Measurements from ENCODE around the gene HNRNPA3. TPM values are rescaled to one million over a fixed set of nuclear protein-coding genes. Genes with fewer than 3 reads are reported as not detected.
"Not testable (repeated sequence)": the region's sequence is repeated elsewhere in the genome, so short reads cannot be mapped to it uniquely, and the experiment has no call there.

HNRNPA3 gene
- total RNA-seq, 2 experiments from 2014 or later, result 68.2 to 450 TPM

GRCh38 chr2:177180269-177181000 is 32.2 kb upstream of the HNRNPA3 start:
- Histone ChIP-seq H2AFZ (ENCODE audit: low read length) (no peak overlapping the region), H3K4me3 (ENCODE audit: low read depth, low read length, poor library complexity, severe bottlenecking) (no peak overlapping the region), H3K9me2 (ENCODE audit: insufficient read depth, low read length) (no peaks in the 10 kb centered on the region), H3K36me3 (ENCODE audit: insufficient read depth, low read length) (no peaks in the 10 kb centered on the region), H4K20me1 (ENCODE audit: insufficient read depth, low read length) (no peaks in the 10 kb centered on the region), H3K4me2 (ENCODE audit: low read length) (no peak overlapping the region), H3K9me3 (ENCODE audit: low read length) (no peaks in the 10 kb centered on the region), H3K79me2 (ENCODE audit: insufficient read depth, low read depth, low read length) (no peaks in the 10 kb centered on the region), H3K4me1 (ENCODE audit: insufficient read depth, low read length, poor library complexity, severe bottlenecking) (no peaks in the 10 kb centered on the region), H3K27ac (ENCODE audit: low read depth, low read length, poor library complexity, severe bottlenecking) (no peak overlapping the region)
- CTCF ChIA-PET (ENCODE audit: unreplicated experiment), result no interaction called here
- BruUV-seq (replicated peaks), result no TSS peak
- no peak for DNase-seq (ENCODE audit: low spot score)
- TF ChIP-seq CTCF (conservative IDR thresholded peaks at IDR 0.05; ENCODE audit: low read length) (no peak), EZH2phosphoT487 (IDR thresholded peaks at IDR 0.05; ENCODE audit: borderline replicate concordance, low read depth, low read length) (no peak)
- POLR2A ChIA-PET, result interaction anchor here (1.1 kb wide), 2 partner anchors 149 to 886 kb away, joined by 3 read pairs; no protein-coding TSS in a partner anchor
- intact Hi-C loops (cut with micrococcal nuclease; ENCODE audit: unreplicated experiment), result no loop called here

GRCh38 chr2:177183860-177184259 is 28.7 kb upstream of the HNRNPA3 start:
- no TSS peak for BruUV-seq (replicated peaks)
- H4K20me1 ChIP-seq (ENCODE audit: insufficient read depth, low read length), result no peaks in the 10 kb centered on the region
- no peak overlapping the region for H3K4me3 ChIP-seq (ENCODE audit: low read depth, low read length, poor library complexity, severe bottlenecking)
- DNase-seq (ENCODE audit: low spot score), result no peak
- ChIA-PET CTCF (ENCODE audit: unreplicated experiment) (no interaction called here), POLR2A (interaction anchor here (0.6 kb wide), 1 partner anchor 997 kb away, joined by 4 read pairs; no protein-coding TSS in a partner anchor)
- no peaks in the 10 kb centered on the region for H3K9me3 ChIP-seq (ENCODE audit: low read length)
- H3K27ac ChIP-seq (ENCODE audit: low read depth, low read length, poor library complexity, severe bottlenecking), result no peak overlapping the region
- no peaks in the 10 kb centered on the region for H3K4me1 ChIP-seq (ENCODE audit: insufficient read depth, low read length, poor library complexity, severe bottlenecking)
- no peak for TF ChIP-seq EZH2phosphoT487 (IDR thresholded peaks at IDR 0.05; ENCODE audit: borderline replicate concordance, low read depth, low read length)
- intact Hi-C loops (cut with micrococcal nuclease; ENCODE audit: unreplicated experiment), result no loop called here
- no peak overlapping the region for H2AFZ ChIP-seq (ENCODE audit: low read length)
- no peaks in the 10 kb centered on the region for H3K9me2 ChIP-seq (ENCODE audit: insufficient read depth, low read length)
- no peaks in the 10 kb centered on the region for H3K36me3 ChIP-seq (ENCODE audit: insufficient read depth, low read length)
- no peaks in the 10 kb centered on the region for H3K79me2 ChIP-seq (ENCODE audit: insufficient read depth, low read depth, low read length)
- H3K4me2 ChIP-seq (ENCODE audit: low read length), result no peak overlapping the region

GRCh38 chr2:177184606-177185005 is 28.0 kb upstream of the HNRNPA3 start:
- CTCF ChIA-PET (ENCODE audit: unreplicated experiment), result no interaction called here
- TF ChIP-seq EZH2phosphoT487 (IDR thresholded peaks at IDR 0.05; ENCODE audit: borderline replicate concordance, low read depth, low read length) (no peak), CTCF (conservative IDR thresholded peaks at IDR 0.05; ENCODE audit: low read length) (no peak)
- no peak for DNase-seq (ENCODE audit: low spot score)
- Histone ChIP-seq H3K9me2 (ENCODE audit: insufficient read depth, low read length) (no peaks in the 10 kb centered on the region), H3K9me3 (ENCODE audit: low read length) (no peaks in the 10 kb centered on the region), H3K36me3 (ENCODE audit: insufficient read depth, low read length) (no peaks in the 10 kb centered on the region), H3K4me1 (ENCODE audit: insufficient read depth, low read length, poor library complexity, severe bottlenecking) (no peaks in the 10 kb centered on the region), H3K4me2 (ENCODE audit: low read length) (no peak overlapping the region), H2AFZ (ENCODE audit: low read length) (no peak overlapping the region), H3K4me3 (ENCODE audit: low read depth, low read length, poor library complexity, severe bottlenecking) (no peak overlapping the region), H3K79me2 (ENCODE audit: insufficient read depth, low read depth, low read length) (no peaks in the 10 kb centered on the region), H4K20me1 (ENCODE audit: insufficient read depth, low read length) (no peaks in the 10 kb centered on the region), H3K27ac (ENCODE audit: low read depth, low read length, poor library complexity, severe bottlenecking) (no peak overlapping the region)
- BruUV-seq (replicated peaks), result no TSS peak
- POLR2A ChIA-PET, result interaction anchor here (0.6 to 1.5 kb wide), 2 partner anchors 10 to 998 kb away, joined by 4 to 5 read pairs; no protein-coding TSS in a partner anchor
- intact Hi-C loops (cut with micrococcal nuclease; ENCODE audit: unreplicated experiment), result no loop called here

GRCh38 chr2:177186038-177186437 is 26.6 kb upstream of the HNRNPA3 start:
- H3K4me2 ChIP-seq (ENCODE audit: low read length); H3K27ac ChIP-seq (ENCODE audit: low read depth, low read length, poor library complexity, severe bottlenecking); DNase-seq (ENCODE audit: low spot score); H3K9me3 ChIP-seq (ENCODE audit: low read length); H3K4me3 ChIP-seq (ENCODE audit: low read depth, low read length, poor library complexity, severe bottlenecking); intact Hi-C loops (cut with micrococcal nuclease; ENCODE audit: unreplicated experiment); H3K79me2 ChIP-seq (ENCODE audit: insufficient read depth, low read depth, low read length); H4K20me1 ChIP-seq (ENCODE audit: insufficient read depth, low read length); H2AFZ ChIP-seq (ENCODE audit: low read length); H3K9me2 ChIP-seq (ENCODE audit: insufficient read depth, low read length); H3K4me1 ChIP-seq (ENCODE audit: insufficient read depth, low read length, poor library complexity, severe bottlenecking); BruUV-seq (replicated peaks); CTCF ChIA-PET (ENCODE audit: unreplicated experiment); H3K36me3 ChIP-seq (ENCODE audit: insufficient read depth, low read length): not testable (repeated sequence)
- POLR2A ChIA-PET, result interaction anchor here (0.7 to 1.5 kb wide), 2 partner anchors 8 to 52 kb away, joined by 3 to 5 read pairs; no protein-coding TSS in a partner anchor

Data from OCI-LY7 (cell line).